Measurements from ENCODE around the gene IL1RAP.
"Not testable (repeated sequence)": the region's sequence is repeated elsewhere in the genome, so short reads cannot be mapped to it uniquely, and the experiment has no call there.

The IL1RAP gene

DNA sequence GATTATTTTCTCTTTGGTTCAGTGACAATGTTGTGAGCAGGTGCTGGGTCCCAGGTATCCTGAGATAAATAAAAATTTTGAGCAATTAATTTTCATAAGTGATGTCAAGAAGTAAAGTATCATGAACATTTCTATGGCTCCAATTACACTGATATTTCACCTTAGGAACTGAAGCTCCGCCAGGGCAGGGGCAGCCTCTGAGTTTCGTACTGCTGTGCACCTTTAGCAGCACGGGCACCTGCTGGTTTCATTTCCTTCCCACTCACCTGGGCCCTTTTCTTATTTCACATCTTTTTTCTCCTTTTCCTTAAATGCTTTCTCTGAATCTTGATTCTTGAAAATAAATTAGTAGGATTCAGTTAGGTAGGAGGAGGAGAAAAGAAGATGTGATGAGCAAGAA, 1.2 kb upstream of the IL1RAP start:
- no peak for DNase-seq

DNA sequence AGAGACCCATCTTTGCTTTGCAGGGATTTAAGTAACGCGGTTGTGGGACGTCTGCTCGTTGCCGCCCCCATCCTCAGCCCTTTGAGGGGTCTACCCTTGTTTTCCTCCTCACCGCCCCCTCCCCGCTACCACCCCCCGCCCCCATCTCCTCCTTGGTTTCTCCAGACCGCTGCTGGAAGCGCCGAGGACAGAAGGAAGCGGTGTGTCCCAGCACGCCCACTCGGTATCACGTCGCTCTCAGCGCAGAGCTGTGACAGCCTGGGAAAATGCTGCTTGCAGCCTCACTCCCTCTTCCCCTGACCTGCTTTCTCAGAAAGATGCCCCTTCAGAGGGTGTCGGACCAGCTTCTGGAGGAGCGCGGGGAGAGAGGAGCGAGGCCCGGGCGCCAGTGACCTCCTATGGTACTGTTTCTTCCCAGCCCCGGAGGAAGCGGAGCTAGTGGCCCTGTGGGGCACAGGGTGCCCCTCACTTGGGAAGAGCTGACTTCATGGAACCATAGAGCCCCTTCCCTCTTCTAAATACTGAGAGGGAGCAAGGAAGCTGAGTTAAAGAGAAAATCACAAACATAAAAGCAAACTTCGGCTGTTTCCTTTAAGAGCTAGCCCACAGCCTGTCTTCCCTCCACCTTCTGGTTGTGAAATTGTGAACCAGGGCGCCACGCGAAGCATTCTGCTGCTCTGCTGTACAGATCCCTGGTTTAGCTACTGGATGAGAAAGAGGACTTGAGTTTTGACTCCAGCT, 698 bp downstream of the IL1RAP start:
- DNase-seq = no peak

DNA sequence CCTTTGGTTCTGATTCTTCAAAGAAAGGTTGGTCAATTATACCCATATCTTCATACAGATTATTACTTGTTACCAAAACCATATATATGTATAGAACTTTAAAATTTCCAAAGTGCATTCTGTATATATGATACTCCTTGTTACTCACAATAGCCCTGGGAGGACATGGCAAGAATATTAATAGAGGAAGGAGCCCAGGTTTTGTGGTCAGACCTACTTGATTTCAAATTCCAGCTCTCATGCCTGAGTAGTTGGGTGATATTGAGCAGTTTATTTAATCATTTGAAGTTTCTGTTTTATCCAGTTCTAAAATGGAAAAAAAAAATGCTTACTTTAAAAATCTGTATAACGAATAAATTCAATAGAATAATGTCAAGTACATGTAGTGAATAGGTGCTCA, 2.5 kb downstream of the IL1RAP start:
- no peak for DNase-seq

DNA sequence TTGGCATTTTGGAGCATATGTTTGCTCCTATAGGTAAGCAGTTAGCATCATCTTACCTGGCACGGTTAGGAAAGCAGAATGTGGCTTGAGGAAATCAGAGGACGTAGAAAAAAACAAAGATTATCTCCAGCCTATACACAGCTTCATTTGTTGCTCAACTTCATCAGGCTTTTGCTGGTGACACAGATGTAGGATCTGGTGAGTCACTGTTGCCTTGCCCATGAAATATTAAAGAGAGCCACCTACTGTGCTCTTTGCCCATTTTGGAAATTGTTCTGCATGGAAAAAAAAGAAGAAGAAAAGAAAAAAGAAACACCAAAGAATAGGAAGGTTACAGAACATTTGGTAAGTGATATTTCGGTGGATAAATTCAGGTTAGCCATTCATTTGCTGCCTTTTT, 3.8 kb downstream of the IL1RAP start:
- DNase-seq = no peak

DNA sequence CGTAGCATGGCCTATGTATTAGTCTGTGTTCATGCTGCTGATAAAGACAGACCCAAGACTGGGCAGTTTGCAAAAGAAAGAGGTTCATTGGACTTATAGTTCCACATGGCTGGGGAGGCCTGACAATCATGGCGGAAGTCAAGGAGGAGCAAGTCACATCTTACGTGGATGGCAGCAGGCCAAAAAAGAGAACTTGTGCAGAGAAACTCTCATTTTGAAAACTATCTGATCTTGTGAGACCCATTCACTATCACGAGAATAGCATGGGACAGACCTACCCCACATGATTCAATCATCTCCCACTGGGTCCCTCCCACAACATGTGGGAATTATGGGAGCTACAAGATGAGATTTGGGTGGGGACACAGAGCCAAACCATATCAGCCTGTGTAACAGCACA, 4.6 kb downstream of the IL1RAP start:
- not testable (repeated sequence) for DNase-seq

DNA sequence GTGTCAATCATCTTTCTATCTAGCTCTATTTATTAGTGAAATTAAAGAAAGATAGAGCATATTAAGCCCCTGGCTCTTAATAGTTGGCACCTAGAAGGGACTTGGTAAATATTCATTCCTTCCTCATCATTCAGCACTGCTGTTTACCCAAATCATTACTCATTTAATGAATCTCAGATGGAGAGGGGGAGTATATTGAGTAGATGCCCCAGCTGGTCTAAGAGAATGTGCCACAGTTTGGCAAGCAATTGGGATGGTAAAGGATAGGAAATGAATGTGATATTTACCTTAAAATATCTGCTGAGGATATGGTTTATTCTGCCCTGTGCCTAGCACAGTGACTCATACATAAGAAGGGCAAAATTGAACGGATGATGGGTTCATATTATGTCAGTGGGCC, 6.0 kb downstream of the IL1RAP start:
- DNase-seq = no peak

DNA sequence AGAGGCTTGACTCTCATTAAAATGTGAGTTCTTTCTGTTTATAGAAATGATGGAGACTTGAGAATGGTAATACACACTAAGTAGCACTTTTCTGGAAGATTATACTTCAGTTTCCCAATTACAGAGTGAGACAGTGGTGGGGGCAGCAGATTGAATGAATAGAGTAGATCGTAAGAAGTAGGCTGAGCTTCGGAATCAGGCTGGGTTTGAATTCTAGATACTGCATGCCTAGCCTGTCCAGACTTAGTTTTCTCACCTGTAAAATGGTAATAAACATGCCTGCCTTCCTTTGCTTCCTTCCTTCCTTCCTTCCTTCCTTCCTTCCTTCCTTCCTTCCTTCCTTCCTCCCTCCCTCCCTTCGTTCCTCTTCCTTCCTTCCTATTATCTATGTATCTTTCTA, 8.1 kb downstream of the IL1RAP start:
- no peak for DNase-seq

DNA sequence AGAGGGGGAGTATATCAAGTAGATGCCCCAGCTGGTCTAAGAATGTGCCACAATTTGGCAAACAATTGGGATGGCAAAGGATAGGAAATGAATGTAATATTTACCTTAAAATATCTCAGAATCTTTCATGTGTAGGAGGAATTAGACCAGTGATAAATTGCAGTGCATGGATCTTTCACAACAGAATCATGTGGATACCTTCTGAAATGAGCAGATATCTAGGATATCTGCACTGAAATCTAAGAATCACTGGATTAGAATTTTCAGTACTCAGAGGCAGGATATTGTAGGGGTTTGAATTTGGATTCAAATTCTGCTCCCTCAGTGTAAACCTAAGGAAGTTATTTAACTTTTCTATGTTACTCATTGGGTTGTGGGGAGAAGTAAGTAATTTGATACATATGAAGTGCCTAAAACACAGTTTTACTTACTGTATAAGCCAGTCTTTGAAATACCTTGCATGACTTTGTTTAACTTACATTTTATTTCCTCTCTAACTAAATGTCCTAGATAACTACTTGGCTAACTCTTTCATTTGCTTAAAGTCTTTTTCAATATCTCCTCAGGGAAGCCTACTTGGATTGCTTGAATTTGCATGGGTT, 8.8 kb downstream of the IL1RAP start:
- no peak for DNase-seq

DNA sequence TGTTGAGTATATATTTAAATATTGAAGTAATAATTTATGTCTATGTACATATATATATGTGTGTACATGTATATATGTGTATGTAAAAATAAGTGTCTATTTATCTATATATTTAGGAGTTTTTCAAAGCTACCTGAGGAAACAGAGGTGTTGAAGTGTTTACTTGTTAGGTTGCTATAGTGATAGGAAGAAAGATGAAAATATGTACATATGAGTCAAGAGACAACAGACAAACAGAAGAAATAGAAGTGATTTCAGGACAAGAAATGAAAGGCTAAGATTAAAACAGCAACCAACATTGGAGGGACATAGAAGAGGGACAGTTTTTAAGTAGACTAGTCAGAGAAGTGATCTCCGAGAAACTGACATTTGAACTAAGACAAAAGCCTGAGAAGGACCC, 11.1 kb downstream of the IL1RAP start:
- DNase-seq = no peak

DNA sequence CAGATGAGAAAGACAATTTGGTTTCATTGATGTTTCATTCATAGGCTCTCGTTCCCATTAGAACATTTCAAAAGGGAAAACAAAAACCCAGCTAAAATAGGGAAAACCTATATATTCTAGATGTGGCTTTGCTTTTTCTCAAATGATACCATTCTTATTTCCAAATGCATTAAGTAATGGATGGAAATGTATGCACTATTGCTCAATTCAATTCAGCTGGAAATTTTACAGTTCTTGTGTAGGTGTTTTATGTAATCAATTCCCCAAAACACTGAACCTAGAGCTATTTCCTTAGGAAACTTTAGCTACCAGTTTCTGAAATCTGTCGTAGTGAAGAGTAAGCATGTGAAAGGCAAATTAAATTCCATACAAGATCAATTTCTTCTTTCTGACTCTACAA, 11.7 kb downstream of the IL1RAP start:
- DNase-seq = no peak

DNA sequence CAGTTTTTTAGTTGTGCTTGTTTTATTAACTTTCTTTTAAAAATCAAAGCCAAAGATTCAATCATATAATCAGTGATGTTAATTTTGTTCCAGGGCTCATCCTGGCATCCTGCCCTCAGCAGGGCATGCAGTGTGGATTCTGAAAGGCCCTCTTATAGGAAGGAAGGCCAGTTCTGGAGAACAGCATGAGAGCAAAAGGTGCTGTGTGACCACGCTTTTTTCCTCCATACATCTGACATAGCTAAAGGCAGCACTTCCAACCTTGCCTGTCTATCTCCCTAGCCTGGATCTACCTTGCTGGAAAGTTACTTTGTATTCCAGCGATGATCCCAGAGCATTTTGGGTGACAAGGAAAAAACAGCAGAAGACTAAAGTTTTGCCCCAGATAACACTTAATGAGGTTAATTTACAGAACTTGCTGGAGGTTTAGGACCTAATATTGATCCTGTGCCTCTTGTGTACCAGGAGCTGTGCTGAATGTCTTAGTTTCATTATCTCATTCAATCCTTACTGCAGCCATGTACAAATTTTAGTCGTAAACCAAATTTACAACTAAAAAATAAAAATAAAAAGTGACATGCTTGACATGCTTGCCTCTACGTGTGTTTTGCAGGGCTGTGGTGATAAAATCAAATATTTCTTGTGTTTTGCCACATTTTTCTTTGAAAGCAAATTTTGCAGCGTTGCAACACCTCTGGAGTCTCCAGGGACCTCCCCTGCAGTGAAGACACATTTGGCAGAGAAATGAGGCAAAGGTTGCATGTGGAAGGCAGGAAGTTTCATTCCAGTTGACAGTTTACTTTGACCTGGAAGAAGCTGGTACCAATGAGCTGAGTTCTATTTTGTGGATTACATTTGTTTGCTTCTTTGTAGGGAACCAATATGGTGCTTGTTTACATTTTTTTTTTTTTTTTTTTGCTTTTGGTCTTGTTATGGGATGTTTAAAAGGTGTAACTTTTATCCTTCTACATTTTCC, 13.2 kb downstream of the IL1RAP start:
- DNase-seq = no peak

DNA sequence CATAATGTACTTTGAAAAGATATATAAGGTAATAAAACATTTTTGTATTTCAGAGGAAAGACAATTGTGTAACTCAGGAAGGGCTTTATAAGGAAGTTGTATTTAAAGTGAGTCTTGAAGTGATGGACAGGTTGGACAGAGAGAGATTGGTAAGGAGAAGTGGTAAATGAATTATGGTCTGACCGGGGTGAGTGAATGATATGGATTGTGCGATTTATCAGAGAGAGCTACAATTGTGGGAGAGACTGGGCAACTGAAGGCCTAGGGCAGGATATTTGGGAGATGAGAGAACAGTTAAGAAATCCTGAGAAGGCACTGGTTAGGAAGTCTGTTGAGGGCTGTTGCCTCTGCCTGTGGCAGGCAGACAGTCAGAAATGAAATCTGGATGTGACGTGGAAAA, 14.8 kb downstream of the IL1RAP start:
- DNase-seq = no peak

DNA sequence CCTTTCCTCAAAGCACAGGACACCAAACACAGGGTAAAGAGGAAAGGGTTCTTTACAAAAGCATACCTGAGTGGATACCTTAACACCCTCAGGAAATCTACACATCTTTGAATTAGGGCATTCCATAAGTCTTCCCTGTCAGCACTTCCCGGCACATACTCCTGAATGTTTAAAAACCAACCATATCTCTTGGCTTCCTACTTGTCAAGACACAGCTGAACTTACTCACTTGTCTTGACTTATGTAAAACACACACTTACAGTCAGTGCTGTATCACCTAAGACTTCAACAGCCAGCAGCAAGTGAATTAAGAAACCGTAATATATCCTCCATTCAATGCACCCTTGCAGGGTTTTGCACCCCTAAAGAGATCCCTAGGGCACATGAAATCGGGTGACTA, 17.5 kb downstream of the IL1RAP start:
- no peak for DNase-seq

DNA sequence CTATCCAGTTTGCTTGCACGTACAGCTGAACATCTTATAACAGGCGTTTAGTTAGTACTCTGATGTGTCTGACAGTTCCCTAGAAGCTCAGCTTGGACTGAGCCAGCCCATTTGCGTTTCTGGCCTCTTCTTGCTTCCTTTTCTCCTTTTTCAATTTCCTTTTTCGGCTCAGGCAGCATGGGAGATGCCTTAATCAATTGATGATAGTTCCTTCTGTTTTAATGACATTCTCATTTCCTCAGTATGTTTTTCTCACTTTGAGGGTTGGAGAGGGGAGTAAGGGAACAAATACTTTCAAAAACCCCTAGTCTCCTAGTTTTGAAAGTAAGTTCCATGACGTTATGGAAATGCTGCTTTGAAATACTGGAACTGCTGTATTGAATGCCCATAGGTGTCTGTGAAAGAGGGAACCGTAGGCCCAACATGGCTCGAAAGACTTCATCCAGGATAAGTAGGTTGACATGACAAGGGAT, 18.9 kb downstream of the IL1RAP start:
- no peak for DNase-seq

DNA sequence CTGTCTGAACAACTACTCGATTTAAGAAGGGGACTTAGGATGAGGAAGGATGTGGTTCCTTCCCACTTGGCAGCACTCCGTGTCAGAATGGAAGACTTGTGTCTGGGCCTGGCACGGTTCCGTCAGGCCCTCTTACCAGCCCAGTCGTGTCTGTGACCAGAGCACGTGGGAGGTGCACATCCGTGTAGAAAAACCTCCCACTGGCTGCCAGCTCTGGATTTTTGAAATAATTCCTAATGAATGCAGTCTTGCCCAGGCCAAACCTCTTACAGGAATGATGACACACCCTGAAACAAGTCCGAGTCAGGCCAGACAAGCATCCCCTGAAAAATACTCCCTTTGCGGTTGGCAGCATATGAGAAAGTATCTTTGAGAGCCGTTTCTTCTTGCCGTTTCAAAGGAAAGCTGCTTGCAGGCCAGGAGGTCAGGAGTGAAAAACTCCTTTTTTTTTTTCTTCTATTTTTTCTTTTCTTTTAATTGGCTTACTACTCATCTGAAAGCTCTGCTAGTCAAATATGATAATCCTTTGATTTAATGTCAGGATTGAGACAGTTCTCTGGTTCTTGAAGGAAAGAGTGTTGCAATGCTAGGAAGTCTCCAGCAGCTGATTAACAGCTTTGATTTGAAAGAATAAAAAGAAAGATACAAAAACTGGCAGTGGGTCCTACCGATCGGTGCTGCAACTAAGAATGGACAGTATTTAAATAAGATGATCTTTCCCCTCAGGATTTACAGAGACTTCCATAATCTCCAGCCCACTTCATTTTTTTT, 19.8 kb downstream of the IL1RAP start:
- no peak for DNase-seq

DNA sequence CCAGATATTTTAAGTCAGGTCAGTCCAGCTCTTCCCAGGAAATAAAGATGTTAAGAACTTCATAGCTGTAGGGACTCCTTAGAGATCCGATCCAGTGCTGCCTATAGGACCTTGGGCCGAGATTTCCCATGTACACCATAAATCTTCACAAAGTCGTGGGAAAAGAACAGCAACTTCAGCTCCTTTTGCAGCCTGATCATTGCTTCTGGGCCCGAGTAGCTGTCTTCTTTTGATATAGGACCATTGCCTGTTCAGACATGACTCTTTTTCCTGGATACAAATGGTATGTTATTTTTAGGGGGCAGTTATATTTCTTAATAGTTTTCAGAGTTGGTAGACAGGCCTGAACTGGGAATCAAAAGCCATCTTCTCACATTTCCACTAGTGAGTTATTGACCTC, 20.5 kb downstream of the IL1RAP start:
- DNase-seq = no peak

DNA sequence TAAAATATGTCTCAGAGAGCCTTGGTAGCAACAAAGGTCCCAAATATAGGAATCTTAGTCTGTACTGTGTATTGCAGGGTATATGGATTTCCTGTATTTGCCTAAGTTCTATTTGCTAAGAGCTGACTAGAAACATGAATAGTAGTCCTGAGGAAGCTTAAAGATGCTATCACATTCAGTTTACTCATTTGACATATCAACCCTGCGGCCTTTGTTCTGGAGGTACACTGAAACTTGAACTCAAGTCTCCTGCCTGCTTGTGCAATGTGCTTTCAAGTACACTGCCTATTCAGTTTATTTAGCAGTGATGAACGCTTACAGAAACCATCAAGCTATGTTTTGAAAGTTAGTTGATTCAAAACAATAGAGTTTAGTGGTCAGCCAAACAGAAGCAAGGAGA, 21.1 kb downstream of the IL1RAP start:
- DNase-seq = no peak

DNA sequence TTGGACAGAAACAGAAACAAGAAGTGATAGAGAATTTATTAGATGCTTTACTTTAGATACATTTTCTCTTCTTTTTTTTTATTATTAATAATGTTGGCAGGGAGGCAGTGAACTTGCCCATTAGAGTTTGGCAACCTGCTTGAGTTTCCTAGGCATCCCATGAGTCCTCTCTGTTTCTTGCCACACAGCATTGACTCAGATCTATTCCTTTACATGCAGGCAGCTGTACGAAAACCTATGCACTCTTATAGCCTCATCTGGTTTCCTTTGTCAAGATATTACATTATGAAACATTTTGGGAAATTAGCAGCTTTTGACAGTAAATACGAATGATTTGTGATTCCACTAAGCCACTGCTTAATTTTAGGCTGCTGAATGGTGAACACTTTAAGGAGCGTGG, 23.3 kb downstream of the IL1RAP start:
- DNase-seq = no peak

DNA sequence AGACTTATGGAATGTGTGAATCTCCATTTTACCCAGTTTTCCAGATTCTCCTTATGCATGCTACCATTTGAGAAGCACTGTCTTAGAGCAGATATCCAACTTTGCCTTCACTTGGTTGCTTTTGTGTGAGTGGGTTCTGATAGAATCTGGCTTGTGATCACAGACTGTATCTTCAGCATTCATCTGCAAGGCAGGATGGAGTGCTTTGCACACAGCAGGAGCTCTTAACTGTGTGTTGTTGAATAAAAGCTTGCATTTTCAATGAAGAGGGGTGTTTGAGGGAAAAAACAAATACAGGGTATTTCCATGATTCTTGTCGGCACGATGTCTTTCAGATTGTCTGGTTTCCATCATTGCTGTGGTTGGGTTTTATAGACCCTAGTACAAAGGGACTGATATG, 24.4 kb downstream of the IL1RAP start:
- no peak for DNase-seq

DNA sequence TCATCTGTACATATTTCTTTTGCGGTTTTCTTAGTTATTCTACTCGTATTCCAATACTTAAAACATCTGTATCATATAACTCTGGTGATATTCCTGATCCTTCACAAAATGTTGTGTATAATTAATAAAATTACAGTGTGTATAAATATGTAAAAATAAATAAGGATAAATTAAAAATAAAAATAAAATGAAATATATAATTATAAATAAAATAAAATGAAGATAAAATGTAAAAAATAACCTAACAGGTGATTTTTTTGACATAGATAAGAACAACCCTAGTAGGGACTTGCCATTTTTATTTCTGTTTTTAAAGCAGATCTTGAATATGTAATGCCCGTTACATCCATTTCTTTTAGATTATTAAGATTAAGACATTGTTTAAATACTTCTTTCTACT, 25.6 kb downstream of the IL1RAP start:
- DNase-seq = no peak

DNA sequence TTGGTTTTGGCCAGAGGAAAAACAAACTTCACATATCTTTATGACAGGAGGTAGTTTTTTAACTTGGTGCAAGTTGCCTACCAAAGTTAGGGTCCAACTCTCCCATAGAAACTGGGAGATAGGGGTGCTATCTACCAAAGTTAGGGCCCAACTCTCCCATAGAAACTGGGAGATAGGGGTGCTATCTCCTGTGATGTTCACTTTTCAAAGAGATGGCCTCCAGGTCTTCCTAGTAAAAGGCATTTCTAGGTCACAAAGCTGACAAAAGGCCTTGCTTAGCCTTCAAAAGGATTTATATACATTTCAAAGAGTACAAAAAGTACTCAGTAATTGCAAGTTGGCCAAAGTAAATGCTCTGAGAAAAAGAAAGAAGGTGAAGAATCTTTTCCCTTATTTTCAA, 27.1 kb downstream of the IL1RAP start:
- DNase-seq = no peak

DNA sequence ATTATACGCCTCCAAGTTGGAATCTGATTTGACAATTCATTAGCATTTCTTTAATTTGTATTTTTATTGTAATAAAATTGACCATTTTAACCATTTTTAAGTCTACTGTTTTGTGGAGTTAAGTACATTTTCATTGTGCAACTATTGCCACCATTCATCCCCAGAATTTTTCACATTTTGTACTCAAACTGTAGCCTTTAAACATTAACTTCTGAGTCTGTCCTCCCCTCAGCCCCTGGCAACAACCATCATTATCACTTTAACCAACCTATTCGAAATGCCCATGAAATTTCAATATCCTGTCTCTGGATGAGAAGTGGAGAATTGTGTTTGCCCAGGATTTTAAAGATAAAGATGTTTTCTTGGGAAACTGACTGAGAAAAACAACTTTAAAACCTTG, 27.7 kb downstream of the IL1RAP start:
- DNase-seq = no peak

DNA sequence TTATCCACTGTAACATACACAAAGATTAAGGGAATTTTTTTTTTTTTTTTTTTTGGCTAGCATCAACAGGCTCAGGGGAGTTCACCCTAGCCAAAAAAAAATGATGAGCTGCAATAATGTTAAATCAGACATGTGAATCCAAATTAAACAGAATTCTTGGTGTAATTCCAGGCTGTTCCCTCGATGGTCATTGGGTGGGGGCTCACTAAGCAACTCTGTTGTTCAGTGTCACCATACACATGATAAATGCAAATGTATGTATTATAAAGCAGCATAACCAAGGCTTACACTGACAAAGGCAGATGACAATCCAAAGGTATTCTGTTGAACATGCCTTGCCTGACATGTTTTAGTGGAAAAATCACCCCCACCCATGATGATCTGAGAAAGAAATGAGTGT, 29.0 kb downstream of the IL1RAP start:
- no peak for DNase-seq

Data from NCI-H1694 (cell line).